GM21717 (cell line): Measurements from ENCODE around the gene RAG1.

Experiments used
- ATAC-seq: cut with Tn5 transposase; IDR thresholded peaks from one replicate; pipeline ENCODE4 v1.9.1; 2021; ENCODE audit warnings: mild to moderate bottlenecking, moderate library complexity; ENCODE audit not compliant: unreplicated experiment

The RAG1 gene

GRCh38 chr11:36627006-36627405 lies 59.2 kb downstream of the RAG1 start:
- ATAC-seq, result no peak

- ATAC-seq, result no peak
These were observed 59.7 kb downstream of the RAG1 start for GRCh38 chr11:36627471-36627870.

- no peak for ATAC-seq
These were observed 60.3 kb downstream of the RAG1 start for GRCh38 chr11:36628141-36628540.

GRCh38 chr11:36628765-36629244 lies 61.0 kb downstream of the RAG1 start:
- ATAC-seq, result no peak
